ENCODE measurements around the gene SLC18A3. TPM values are rescaled to one million over a fixed set of nuclear protein-coding genes. Genes with fewer than 3 reads are reported as not detected.

Gene SLC18A3
- not detected for polyA plus RNA-seq (ENCODE audit: insufficient read length)

- DNase-seq = no peak
Observed at GRCh38 chr10:49610114-49610457, at the start of gene SLC18A3. SLC18A3 (plus strand) TSS chr10:49610310; CDS start chr10:49610741, 431 bp downstream.

GRCh38 chr10:49560526-49560925, 49.6 kb upstream of the SLC18A3 start:
- no peak for DNase-seq

- DNase-seq = no peak
Observed at GRCh38 chr10:49562893-49563292, 47.2 kb upstream of the SLC18A3 start.

GRCh38 chr10:49564461-49565009, 45.6 kb upstream of the SLC18A3 start:
- DNase-seq = no peak

GRCh38 chr10:49567810-49568209, 42.3 kb upstream of the SLC18A3 start:
- no peak for DNase-seq

- DNase-seq = no peak
Observed at GRCh38 chr10:49568235-49568634, 41.9 kb upstream of the SLC18A3 start.

GRCh38 chr10:49569031-49569631, 41.0 kb upstream of the SLC18A3 start:
- DNase-seq = no peak

GRCh38 chr10:49571388-49571787, 38.7 kb upstream of the SLC18A3 start:
- no peak for DNase-seq

GRCh38 chr10:49572594-49573114, 37.5 kb upstream of the SLC18A3 start:
- no peak for DNase-seq

- no peak for DNase-seq
Observed at GRCh38 chr10:49575489-49576072, 34.5 kb upstream of the SLC18A3 start.

- no peak for DNase-seq
Observed at GRCh38 chr10:49577182-49577925, 32.8 kb upstream of the SLC18A3 start.

GRCh38 chr10:49578392-49578791, 31.7 kb upstream of the SLC18A3 start:
- DNase-seq = no peak

GRCh38 chr10:49579621-49580020, 30.5 kb upstream of the SLC18A3 start:
- no peak for DNase-seq

- DNase-seq = no peak
Observed at GRCh38 chr10:49585387-49585786, 24.7 kb upstream of the SLC18A3 start.

- no peak for DNase-seq
Observed at GRCh38 chr10:49587981-49588380, 22.1 kb upstream of the SLC18A3 start.

GRCh38 chr10:49592726-49593563, 17.2 kb upstream of the SLC18A3 start:
- DNase-seq = no peak

- no peak for DNase-seq
Observed at GRCh38 chr10:49593564-49593875, 16.6 kb upstream of the SLC18A3 start.

GRCh38 chr10:49593998-49594397, 16.1 kb upstream of the SLC18A3 start:
- DNase-seq = no peak

GRCh38 chr10:49594594-49594993, 15.5 kb upstream of the SLC18A3 start:
- DNase-seq = peak; percentile 31

GRCh38 chr10:49595003-49595712, 15.0 kb upstream of the SLC18A3 start:
- no peak for DNase-seq

GRCh38 chr10:49595713-49596492, 14.2 kb upstream of the SLC18A3 start:
- no peak for DNase-seq
